GM12874 (cell line): Measurements from ENCODE around the gene SOCS1.

ENCODE experiments used
- TF ChIP-seq, protein P1 (sequence below): IDR thresholded peaks from 2 replicates; pipeline ENCODE4 v1.5.1; 2011; ENCODE audit warnings: low read depth, mild to moderate bottlenecking, control low read depth, low read length, moderate library complexity; ENCODE audit not compliant: insufficient read depth

SOCS1 gene

DNA sequence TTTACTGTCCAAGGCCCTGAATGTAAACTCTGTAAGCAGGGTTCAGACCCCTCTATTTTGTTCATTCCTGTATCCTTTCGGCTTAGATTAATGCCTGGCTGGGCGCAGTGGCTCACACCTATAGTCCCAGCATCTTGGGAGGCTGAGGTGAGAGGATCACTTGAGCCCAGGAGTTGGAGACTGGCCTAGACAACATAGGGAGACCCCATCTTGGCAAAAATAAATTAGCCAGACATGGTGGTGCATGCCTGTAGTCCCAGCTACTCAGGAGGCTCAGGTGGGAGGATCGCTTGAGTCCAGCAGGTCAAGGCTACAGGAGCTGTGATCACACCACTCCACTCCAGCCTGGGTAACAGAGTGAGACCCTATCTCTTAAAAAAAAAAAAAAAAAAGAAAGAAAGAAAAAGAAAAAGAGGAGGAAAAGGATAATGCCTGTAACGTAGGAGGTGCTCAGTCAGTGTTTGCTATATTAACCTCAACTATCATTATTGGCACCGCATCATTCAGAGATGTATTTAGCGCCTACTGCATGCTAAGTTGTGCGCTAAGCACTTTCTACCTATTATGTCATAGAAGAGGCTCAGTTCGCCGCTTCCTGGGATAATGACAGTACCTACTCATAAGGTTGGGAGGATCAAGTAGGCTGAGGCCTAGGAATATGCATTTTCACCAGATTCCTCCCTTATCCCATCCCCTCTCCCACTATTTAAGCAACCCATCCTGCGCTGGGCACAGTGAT, 5.0 kb downstream of the SOCS1 start:
- TF ChIP-seq, protein P1, sequence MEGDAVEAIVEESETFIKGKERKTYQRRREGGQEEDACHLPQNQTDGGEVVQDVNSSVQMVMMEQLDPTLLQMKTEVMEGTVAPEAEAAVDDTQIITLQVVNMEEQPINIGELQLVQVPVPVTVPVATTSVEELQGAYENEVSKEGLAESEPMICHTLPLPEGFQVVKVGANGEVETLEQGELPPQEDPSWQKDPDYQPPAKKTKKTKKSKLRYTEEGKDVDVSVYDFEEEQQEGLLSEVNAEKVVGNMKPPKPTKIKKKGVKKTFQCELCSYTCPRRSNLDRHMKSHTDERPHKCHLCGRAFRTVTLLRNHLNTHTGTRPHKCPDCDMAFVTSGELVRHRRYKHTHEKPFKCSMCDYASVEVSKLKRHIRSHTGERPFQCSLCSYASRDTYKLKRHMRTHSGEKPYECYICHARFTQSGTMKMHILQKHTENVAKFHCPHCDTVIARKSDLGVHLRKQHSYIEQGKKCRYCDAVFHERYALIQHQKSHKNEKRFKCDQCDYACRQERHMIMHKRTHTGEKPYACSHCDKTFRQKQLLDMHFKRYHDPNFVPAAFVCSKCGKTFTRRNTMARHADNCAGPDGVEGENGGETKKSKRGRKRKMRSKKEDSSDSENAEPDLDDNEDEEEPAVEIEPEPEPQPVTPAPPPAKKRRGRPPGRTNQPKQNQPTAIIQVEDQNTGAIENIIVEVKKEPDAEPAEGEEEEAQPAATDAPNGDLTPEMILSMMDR, result no peak

DNA sequence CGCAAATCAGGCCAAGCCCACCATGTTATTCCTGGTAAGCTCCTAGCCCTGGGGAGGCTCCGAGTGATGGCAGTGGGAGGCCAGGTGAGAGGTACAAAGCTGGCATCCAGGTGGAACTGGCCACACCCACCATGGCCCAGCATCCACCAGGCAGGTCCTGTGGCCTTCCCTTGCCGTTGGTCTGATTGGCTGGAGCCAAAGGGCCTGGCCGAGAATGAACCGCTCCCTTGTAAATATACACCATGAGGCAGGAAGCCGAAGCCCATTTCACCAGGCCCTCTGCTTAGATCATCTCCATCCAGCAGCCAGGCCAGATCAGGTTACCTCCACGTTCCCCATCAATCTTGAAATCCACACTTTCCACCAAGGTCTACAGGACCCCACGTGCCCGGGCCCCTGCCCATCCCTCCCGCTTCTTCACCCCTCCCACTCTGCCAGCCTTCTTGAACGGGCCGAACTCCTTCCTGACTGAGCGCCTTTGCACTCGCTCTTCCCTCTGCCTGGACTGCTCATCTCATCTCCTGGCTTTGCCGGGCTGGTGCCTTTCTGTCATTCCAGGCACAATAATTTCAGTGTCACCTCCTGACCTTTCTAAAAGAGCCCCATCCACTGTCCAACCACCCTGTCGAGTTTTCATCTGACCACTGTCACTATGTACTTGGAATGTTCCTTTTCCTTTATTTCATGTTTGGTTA, 5.8 kb downstream of the SOCS1 start:
- TF ChIP-seq, protein P1, result no peak

DNA sequence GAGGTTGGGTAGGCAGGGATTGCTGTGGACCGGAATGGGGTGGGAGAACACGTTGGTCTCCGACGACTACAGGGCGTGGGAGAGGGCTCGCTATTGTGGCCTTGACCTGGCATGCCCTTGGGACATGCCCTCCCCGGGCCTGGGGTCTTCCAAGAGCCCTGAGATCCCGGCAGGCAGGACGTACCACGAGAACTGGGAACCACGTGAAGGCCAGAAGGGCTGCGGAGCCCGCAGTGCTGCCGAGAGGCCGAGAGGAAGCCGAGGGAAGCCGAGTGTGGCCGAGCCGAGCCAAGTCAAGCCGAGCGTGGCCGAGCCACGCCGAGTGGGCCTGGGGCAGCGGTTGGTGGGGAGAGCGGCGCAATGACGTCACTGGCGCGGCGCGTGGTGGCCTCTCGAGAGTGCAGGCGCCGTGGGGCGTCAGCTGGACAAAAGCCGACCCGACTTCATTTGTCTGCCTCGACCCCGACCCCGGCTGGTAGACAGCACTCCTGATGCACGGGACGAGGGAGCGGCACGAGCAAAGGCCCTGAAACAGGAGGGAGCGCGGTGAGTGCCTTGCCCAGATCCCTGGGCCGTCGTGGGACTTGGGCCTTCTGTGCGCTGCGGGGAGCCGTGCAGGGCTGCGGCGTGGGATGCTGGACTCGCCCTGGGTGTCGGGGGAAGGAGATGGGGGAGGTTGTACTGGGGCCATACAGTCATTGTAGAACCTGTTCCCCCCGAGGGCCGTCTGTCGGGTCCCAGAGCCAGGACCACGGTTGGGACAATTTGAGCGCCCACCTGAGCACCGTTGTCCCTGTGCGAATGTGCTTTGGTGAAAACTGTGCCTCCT, 6.6 kb downstream of the SOCS1 start:
- TF ChIP-seq, protein P1, result no peak

DNA sequence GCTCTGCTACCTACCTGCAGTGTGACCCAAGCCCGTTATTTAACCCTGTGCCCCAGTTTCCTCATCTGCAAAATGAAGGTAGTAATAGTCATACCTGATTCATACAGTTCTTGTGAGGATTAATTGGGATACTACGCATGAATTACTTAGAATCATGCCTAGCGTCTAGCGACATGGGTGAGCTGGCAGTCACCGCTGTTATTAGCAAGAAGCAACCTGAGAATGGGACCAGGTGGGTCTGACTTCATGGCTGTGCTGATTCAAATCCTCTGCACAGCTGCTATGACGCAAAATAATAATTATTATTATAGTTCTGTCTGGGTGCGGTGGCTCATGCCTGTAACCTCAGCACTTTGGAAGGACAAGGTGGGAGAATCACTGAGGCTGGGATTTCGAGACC, 7.9 kb downstream of the SOCS1 start:
- TF ChIP-seq, protein P1, result no peak

DNA sequence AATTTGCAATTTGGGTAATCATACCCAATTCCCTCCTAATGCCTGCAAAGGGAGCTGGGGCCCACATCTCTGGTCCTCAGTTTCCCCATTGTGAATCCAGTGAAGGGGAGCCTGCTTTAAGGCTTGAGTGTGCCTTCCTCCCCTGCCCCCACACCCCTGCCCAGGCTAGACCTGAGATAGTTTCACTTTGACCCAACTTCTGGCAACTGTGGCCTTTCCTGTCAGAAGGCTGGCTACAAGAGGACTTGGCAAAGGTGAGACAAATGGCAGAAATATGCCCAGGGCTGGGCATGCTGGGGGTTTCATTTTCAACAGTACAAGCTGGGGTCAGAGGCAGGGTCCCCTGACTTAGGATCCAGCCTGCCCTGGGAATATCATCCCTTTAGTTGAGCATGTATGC, 10.0 kb downstream of the SOCS1 start:
- TF ChIP-seq, protein P1, result no peak

DNA sequence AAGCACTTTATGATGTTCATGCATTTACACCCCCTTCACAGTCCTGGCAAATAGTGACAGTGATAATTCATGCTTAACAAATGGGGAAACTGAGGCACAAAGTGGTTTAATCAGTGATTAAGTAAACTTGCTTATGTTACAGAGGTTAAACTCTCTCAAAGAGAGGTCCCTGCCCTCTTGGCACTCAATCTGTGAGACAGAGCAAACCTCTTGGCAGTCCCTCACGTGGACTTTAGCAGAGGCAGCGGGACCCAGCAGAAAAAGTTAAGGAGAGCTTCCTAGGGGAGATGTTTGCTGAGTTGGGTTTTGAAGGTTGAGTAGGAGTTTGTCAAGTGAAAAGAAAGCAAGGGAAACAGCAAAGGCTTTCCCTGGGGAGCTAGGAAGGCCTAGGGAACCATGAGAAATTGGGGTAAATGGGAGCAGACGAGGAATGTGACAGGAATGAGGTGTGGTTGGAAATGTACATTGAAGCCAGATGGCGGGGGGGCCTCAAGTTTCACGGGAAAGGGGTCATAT, 10.7 kb downstream of the SOCS1 start:
- TF ChIP-seq, protein P1, result no peak

DNA sequence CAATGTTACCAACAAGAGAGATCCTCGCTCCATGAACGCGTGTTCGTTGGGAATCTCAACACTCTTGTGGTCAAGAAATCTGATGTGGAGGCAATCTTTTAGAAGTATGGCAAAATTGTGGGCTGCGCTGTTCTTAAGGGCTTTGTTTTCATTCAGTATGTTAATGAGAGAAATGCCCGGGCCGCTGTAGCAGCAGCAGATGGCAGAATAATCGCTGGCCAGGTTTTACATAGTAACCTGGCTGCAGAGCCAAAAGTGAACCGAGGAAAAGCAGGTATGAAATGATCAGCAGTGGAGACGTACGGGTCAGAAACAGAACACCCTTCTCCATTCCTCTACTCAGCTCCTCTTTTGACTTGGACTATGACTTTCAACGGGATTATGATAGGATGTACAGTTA, 13.3 kb downstream of the SOCS1 start:
- TF ChIP-seq, protein P1, result no peak
